Measurements from ENCODE around the gene HSF4.

HSF4 gene

DNA sequence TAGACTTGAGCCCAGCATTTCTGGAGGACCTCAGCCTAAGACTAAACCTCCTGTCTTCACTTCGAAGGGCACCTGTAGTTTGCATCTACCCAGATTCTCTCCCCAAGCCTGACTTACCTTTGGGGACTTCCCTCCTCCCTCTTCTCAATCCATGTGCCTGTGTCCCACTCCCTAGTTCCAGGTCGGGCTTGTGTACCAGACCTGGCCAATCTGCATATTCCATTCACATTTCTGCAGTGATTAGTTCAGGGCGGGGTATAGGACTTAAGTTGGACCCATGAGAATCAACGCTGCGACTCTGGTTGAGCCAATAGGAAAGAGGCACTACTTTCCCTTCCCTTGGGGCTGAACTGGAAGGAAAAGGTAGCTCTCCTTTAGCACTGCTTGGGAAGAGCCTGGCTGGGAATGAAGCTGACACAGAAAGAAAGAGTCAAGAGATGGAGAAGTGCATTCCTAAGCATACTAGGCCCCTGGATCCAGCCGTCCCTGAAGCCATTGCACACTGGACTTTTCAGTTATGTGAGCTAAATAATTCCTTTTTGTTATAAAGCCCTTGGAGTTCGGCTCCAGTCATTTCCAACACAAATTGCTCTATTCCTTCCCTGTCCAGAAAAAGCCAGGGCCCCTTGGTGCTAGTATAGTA lies 7.3 kb upstream of the HSF4 start:
- FAIRE-seq (no peak), DNase-seq (ENCODE audit: insufficient read length, low spot score) (no peak)
- TF ChIP-seq SPI1 (IDR thresholded peaks at IDR 0.05; ENCODE audit: low read depth, low read length): no peak
- no peak for TF ChIP-seq POLR2A (IDR thresholded peaks at IDR 0.05; ENCODE audit: low read depth, low read length)
- TF ChIP-seq TAF1 (IDR thresholded peaks at IDR 0.05; ENCODE audit: low read depth, low read length): no peak
- TF ChIP-seq POU2F2 (IDR thresholded peaks at IDR 0.05; ENCODE audit: low read depth, low read length): no peak
- TF ChIP-seq POLR2AphosphoS5 (IDR thresholded peaks at IDR 0.05; ENCODE audit: low read depth, low read length): no peak
- TF ChIP-seq PAX5 (IDR thresholded peaks at IDR 0.05; ENCODE audit: insufficient read depth, low read length, severe bottlenecking): no peak

DNA sequence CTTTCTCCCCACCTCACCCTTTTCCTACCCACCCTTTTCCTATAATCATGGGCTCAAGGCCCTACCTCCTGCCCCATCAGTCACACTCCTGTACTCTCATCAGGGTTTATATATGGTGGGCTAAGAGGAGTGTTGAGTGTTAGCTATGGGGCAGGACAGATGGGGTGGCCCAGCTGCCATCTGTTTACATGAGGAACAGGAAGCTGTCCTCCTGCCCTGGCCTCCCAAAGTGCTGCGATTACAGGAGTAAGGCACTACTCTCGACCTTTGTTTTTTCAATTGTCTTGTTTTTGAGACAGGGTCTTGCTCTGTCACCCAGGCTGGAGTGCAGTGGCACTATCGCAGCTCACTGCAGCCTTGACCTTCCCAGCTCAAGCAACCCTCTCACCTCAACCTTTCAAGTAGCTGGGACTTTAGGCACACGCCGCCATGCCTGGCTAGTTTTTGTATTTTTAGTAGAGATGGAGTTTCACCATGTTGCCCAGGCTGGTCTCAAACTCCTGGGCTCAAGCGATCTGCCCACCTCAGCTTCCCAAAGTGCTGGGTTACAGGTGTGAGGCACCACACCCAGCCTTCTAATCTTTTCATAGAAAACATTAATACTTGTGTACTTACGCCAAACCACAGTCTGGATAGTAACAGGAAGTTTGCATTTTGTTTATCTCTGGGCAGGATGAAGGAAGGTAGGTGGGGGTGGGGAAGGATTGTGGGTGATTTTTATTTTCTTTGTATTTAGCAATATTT lies 6.5 kb upstream of the HSF4 start:
- FAIRE-seq (no peak), DNase-seq (ENCODE audit: insufficient read length, low spot score) (no peak)
- TF ChIP-seq POLR2A (IDR thresholded peaks at IDR 0.05; ENCODE audit: low read depth, low read length): no peak
- no peak for TF ChIP-seq POLR2AphosphoS5 (IDR thresholded peaks at IDR 0.05; ENCODE audit: low read depth, low read length)
- TF ChIP-seq POU2F2 (IDR thresholded peaks at IDR 0.05; ENCODE audit: low read depth, low read length): no peak
- TF ChIP-seq TAF1 (IDR thresholded peaks at IDR 0.05; ENCODE audit: low read depth, low read length): no peak
- no peak for TF ChIP-seq SPI1 (IDR thresholded peaks at IDR 0.05; ENCODE audit: low read depth, low read length)
- TF ChIP-seq PAX5 (IDR thresholded peaks at IDR 0.05; ENCODE audit: insufficient read depth, low read length, severe bottlenecking): no peak

DNA sequence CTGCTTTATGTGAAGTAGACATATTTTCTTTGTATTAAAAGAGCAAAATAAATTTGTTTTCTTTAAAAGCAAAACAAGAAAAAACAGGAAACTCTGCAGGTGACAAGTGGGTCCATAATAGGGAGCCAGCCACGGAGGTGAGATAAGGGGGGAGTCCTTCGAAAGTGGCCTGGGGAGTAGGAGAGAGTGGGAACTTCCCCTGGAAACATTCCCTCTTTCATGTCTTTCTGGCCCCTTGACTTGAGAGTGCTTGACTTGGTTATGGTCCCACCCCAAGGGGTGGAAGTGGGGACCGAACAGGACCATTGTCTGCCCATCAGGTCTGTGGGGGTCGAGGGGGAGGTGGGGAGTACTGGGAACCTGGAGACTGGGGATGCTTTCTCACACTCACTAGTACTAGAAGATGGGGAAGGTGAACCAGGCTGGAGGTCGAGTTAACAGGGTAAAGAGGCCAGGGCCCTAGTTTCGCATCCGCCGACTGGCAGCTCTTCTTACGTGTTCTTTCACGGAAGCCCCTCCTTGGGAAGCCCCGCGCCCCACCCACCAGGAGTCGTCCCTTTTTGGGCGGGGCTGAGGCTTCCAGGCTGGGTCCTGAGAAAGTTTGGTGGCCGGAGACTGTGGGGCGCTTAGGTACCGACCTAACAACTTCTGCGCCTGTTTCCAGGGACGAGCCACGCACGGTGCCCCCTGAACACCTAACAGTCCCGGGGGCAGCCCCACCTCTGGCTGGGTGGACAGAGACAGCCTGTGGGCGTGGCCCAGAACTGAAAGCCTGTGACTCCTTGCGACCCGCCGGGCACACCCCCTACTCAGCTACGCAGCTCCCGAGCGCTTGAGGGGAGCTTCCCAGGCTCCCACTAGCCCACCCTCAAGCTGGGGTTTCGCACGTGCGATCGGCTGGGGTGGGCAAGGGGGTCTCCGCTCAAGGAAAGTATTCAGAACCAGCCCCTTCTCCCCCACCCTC lies 5.6 kb upstream of the HSF4 start:
- no peak for DNase-seq (ENCODE audit: insufficient read length, low spot score)
- no peak for TF ChIP-seq TAF1 (IDR thresholded peaks at IDR 0.05; ENCODE audit: low read depth, low read length)
- TF ChIP-seq POLR2A (IDR thresholded peaks at IDR 0.05; ENCODE audit: low read depth, low read length): no peak
- no peak for TF ChIP-seq SPI1 (IDR thresholded peaks at IDR 0.05; ENCODE audit: low read depth, low read length)
- TF ChIP-seq POLR2AphosphoS5 (IDR thresholded peaks at IDR 0.05; ENCODE audit: low read depth, low read length): no peak
- TF ChIP-seq PAX5 (IDR thresholded peaks at IDR 0.05; ENCODE audit: insufficient read depth, low read length, severe bottlenecking): no peak
- no peak for TF ChIP-seq POU2F2 (IDR thresholded peaks at IDR 0.05; ENCODE audit: low read depth, low read length)
- peak; percentile 76 for FAIRE-seq

GRCh38 chr16:67161595-67162058 lies 2.9 kb upstream of the HSF4 start:
- no peak for FAIRE-seq
- no peak for DNase-seq (ENCODE audit: insufficient read length, low spot score)
- TF ChIP-seq POU2F2 (IDR thresholded peaks at IDR 0.05; ENCODE audit: low read depth, low read length) (no peak), TAF1 (IDR thresholded peaks at IDR 0.05; ENCODE audit: low read depth, low read length) (no peak), POLR2AphosphoS5 (IDR thresholded peaks at IDR 0.05; ENCODE audit: low read depth, low read length) (no peak), PAX5 (IDR thresholded peaks at IDR 0.05; ENCODE audit: insufficient read depth, low read length, severe bottlenecking) (no peak), SPI1 (IDR thresholded peaks at IDR 0.05; ENCODE audit: low read depth, low read length) (no peak), POLR2A (IDR thresholded peaks at IDR 0.05; ENCODE audit: low read depth, low read length) (no peak)

- FAIRE-seq: peak; percentile 35
- no peak for TF ChIP-seq SPI1 (IDR thresholded peaks at IDR 0.05; ENCODE audit: low read depth, low read length)
- no peak for TF ChIP-seq TAF1 (IDR thresholded peaks at IDR 0.05; ENCODE audit: low read depth, low read length)
- no peak for TF ChIP-seq POLR2A (IDR thresholded peaks at IDR 0.05; ENCODE audit: low read depth, low read length)
- DNase-seq (ENCODE audit: insufficient read length, low spot score): no peak
These were observed 1.9 kb upstream of the HSF4 start for GRCh38 chr16:67162506-67163163.

DNA sequence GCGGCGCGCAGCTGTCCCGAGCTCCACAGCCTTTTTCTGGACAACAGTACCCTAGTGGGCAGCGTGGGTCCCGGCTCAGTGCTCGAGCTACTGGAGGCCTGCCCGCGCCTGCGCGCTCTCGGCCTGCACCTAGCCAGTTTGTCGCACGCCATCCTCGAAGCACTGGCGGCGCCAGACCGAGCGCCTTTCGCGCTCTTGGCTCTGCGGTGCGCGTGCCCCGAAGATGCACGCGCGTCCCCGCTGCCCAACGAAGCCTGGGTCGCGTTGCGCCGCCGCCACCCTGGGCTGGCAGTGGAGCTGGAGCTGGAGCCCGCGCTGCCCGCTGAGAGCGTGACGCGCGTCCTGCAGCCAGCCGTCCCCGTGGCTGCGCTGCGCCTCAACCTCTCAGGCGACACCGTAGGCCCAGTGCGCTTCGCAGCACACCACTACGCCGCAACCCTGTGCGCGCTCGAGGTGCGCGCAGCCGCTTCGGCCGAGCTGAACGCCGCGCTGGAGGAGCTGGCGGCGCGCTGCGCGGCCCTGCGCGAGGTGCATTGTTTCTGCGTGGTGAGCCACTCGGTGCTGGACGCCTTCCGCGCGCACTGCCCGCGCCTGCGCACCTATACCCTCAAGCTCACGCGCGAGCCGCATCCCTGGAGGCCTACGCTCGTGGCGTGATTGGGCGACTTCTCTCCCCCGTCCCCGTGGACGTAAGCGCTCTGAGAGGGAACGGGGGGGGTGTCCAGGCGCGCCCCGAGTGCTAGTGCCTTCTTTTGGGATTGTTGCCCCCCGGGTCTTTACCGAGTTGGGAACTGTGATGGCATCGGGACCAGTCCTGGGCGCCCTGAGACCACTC lies 1.2 kb upstream of the HSF4 start:
- DNase-seq (ENCODE audit: insufficient read length, low spot score) (no peak), FAIRE-seq (peak; percentile 97)
- no peak for TF ChIP-seq SPI1 (IDR thresholded peaks at IDR 0.05; ENCODE audit: low read depth, low read length)
- TF ChIP-seq POU2F2 (IDR thresholded peaks at IDR 0.05; ENCODE audit: low read depth, low read length): no peak
- no peak for TF ChIP-seq POLR2A (IDR thresholded peaks at IDR 0.05; ENCODE audit: low read depth, low read length)
- TF ChIP-seq POLR2AphosphoS5 (IDR thresholded peaks at IDR 0.05; ENCODE audit: low read depth, low read length): no peak
- no peak for TF ChIP-seq TAF1 (IDR thresholded peaks at IDR 0.05; ENCODE audit: low read depth, low read length)
- TF ChIP-seq PAX5 (IDR thresholded peaks at IDR 0.05; ENCODE audit: insufficient read depth, low read length, severe bottlenecking): no peak

- DNase-seq (ENCODE audit: insufficient read length, low spot score) (no peak), FAIRE-seq (no peak)
- no peak for TF ChIP-seq POLR2A (IDR thresholded peaks at IDR 0.05; ENCODE audit: low read depth, low read length)
- no peak for TF ChIP-seq PAX5 (IDR thresholded peaks at IDR 0.05; ENCODE audit: insufficient read depth, low read length, severe bottlenecking)
- TF ChIP-seq SPI1 (IDR thresholded peaks at IDR 0.05; ENCODE audit: low read depth, low read length): no peak
- TF ChIP-seq POU2F2 (IDR thresholded peaks at IDR 0.05; ENCODE audit: low read depth, low read length): no peak
These were observed 466 bp upstream of the HSF4 start for GRCh38 chr16:67163999-67164558.
